NT2/D1 (cell line): ENCODE data around the gene GUCY1A1.

Experiments used
- SUZ12 ChIP-seq: IDR thresholded peaks from 2 replicates; pipeline ENCODE4 v1.6.1; 2011; ENCODE audit not compliant: insufficient read length, insufficient read depth; ENCODE audit errors: extremely low read depth
- YY1 ChIP-seq: IDR thresholded peaks from 2 replicates; pipeline ENCODE4 v1.6.1; 2011; ENCODE audit not compliant: insufficient read length, insufficient read depth
- ZNF274 ChIP-seq: IDR thresholded peaks from 2 replicates; pipeline ENCODE4 v1.6.1; 2011; ENCODE audit warnings: mild to moderate bottlenecking, low read depth, low read length

GRCh38 chr4:155748039-155748438 is 81.4 kb downstream of the GUCY1A1 start:
- no peak for TF ChIP-seq YY1
- TF ChIP-seq ZNF274: no peak
- no peak for TF ChIP-seq SUZ12
